Renal pelvis (tissue), 4 donors: Measurements from ENCODE around the gene PPP1R18. TPM values are rescaled to one million over a fixed set of nuclear protein-coding genes. Genes with fewer than 3 reads are reported as not detected.
A peak's percentile ranks its signal among the peaks of the same experiment; 100 is the strongest.

ENCODE experiments used
- DNase-seq: peaks from one replicate; pipeline ENCODE4 v3.0.0-alpha.2; 2013
- polyA plus RNA-seq, 3 donors: library from polyadenylated mRNA; unstranded; fragments of 120-200 nt; gene quantifications; one replicate each; pipeline ENCODE4 v1.2.1, GENCODE V29; 2013; ENCODE audit not compliant: insufficient read length in 3 of 3

Gene PPP1R18
- polyA plus RNA-seq, 3 donors = 33.7 to 42.6 (median 37.4) TPM

- no peak for DNase-seq
Observed at GRCh38 chr6:30696432-30696831, 10.0 kb upstream of the PPP1R18 start.

- no peak for DNase-seq
Observed at GRCh38 chr6:30691208-30691847, 4.9 kb upstream of the PPP1R18 start.

- DNase-seq = peak; percentile 88
Observed at GRCh38 chr6:30690403-30691207, 4.2 kb upstream of the PPP1R18 start, which contains the start of gene NRM. NRM (minus strand) TSS chr6:30690984; CDS start chr6:30690974, 10 bp downstream.

- no peak for DNase-seq
Observed at GRCh38 chr6:30689985-30690384, 3.5 kb upstream of the PPP1R18 start.

GRCh38 chr6:30689022-30689865, 2.8 kb upstream of the PPP1R18 start:
- DNase-seq = no peak

- no peak for DNase-seq
Observed at GRCh38 chr6:30688569-30688968, 2.1 kb upstream of the PPP1R18 start.

- DNase-seq = peak; percentile 33
Observed at GRCh38 chr6:30687659-30688431, 1.4 kb upstream of the PPP1R18 start.

GRCh38 chr6:30686908-30687658, 638 bp upstream of the PPP1R18 start:
- peak; percentile 91 for DNase-seq

- no peak for DNase-seq
Observed at GRCh38 chr6:30685157-30686008, 1.1 kb downstream of the PPP1R18 start.

GRCh38 chr6:30684386-30685156, 1.9 kb downstream of the PPP1R18 start:
- no peak for DNase-seq

- no peak for DNase-seq
Observed at GRCh38 chr6:30683980-30684338, 2.5 kb downstream of the PPP1R18 start.

GRCh38 chr6:30683183-30683979, 3.1 kb downstream of the PPP1R18 start:
- DNase-seq = no peak

GRCh38 chr6:30682143-30683117, 4.0 kb downstream of the PPP1R18 start:
- DNase-seq = no peak

- DNase-seq = no peak
Observed at GRCh38 chr6:30681766-30682142, 4.7 kb downstream of the PPP1R18 start.

GRCh38 chr6:30679765-30680535, 6.5 kb downstream of the PPP1R18 start:
- DNase-seq = no peak
